ENCODE data around the gene FAM204A. TPM values are rescaled to one million over a fixed set of nuclear protein-coding genes. Genes with fewer than 3 reads are reported as not detected.

Gene FAM204A
- total RNA-seq, 1 donor from 2014 or later, result 60.2 TPM

- Mint-ChIP-seq H3K27me3 (ENCODE audit: low read depth, unreplicated experiment) (no peaks in the 10 kb centered on the region), H3K4me1 (ENCODE audit: low read depth, unreplicated experiment) (no peaks in the 10 kb centered on the region), H3K9me3 (ENCODE audit: unreplicated experiment) (no peaks in the 10 kb centered on the region), H3K36me3 (ENCODE audit: low read depth, unreplicated experiment) (peaks cover 5% of the 10 kb centered on the region), H3K27ac (ENCODE audit: unreplicated experiment) (no peak overlapping the region), H3K4me3 (ENCODE audit: unreplicated experiment) (no peak overlapping the region)
- Histone ChIP-seq H4K20me1 (ENCODE audit: insufficient read depth, low read length) (peaks cover 17% of the 10 kb centered on the region), H3K4me1 (ENCODE audit: insufficient read depth, low read length) (no peaks in the 10 kb centered on the region), H3K4me2 (ENCODE audit: low read length) (no peak overlapping the region), H3K9ac (ENCODE audit: low read length) (no peak overlapping the region), H3K4me3 (ENCODE audit: insufficient read depth, low read depth, low read length) (no peak overlapping the region), H2AFZ (ENCODE audit: low read depth, low read length) (no peak overlapping the region), H3K27ac (ENCODE audit: low read depth, low read length) (no peak overlapping the region), H3K9me3 (ENCODE audit: insufficient read depth, low read depth, low read length) (no peaks in the 10 kb centered on the region), H3K36me3 (ENCODE audit: insufficient read depth, low read length) (peaks cover 32% of the 10 kb centered on the region), H3K79me2 (ENCODE audit: insufficient read depth, low read length) (no peaks in the 10 kb centered on the region), H3K27me3 (ENCODE audit: insufficient read depth, low read length) (no peaks in the 10 kb centered on the region)
- TF ChIP-seq, protein P1, sequence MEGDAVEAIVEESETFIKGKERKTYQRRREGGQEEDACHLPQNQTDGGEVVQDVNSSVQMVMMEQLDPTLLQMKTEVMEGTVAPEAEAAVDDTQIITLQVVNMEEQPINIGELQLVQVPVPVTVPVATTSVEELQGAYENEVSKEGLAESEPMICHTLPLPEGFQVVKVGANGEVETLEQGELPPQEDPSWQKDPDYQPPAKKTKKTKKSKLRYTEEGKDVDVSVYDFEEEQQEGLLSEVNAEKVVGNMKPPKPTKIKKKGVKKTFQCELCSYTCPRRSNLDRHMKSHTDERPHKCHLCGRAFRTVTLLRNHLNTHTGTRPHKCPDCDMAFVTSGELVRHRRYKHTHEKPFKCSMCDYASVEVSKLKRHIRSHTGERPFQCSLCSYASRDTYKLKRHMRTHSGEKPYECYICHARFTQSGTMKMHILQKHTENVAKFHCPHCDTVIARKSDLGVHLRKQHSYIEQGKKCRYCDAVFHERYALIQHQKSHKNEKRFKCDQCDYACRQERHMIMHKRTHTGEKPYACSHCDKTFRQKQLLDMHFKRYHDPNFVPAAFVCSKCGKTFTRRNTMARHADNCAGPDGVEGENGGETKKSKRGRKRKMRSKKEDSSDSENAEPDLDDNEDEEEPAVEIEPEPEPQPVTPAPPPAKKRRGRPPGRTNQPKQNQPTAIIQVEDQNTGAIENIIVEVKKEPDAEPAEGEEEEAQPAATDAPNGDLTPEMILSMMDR (IDR thresholded peaks at IDR 0.05; ENCODE audit: insufficient read depth, low read depth, low read length), result no peak
- no peak for TF ChIP-seq EZH2 (IDR thresholded peaks at IDR 0.05; ENCODE audit: insufficient read depth, low read length)
- no peak for DNase-seq (ENCODE audit: low read depth)
- FAIRE-seq, result no peak
Observed at GRCh38 chr10:118330295-118331076, 11.6 kb downstream of the FAM204A start.

- Mint-ChIP-seq H3K27me3 (ENCODE audit: low read depth, unreplicated experiment) (no peaks in the 10 kb centered on the region), H3K4me1 (ENCODE audit: low read depth, unreplicated experiment) (no peaks in the 10 kb centered on the region), H3K4me3 (ENCODE audit: unreplicated experiment) (no peak overlapping the region), H3K36me3 (ENCODE audit: low read depth, unreplicated experiment) (peaks cover 3% of the 10 kb centered on the region), H3K27ac (ENCODE audit: unreplicated experiment) (no peak overlapping the region), H3K9me3 (ENCODE audit: unreplicated experiment) (no peaks in the 10 kb centered on the region)
- Histone ChIP-seq H3K27me3 (ENCODE audit: insufficient read depth, low read length) (no peaks in the 10 kb centered on the region), H3K9ac (ENCODE audit: low read length) (no peak overlapping the region), H4K20me1 (ENCODE audit: insufficient read depth, low read length) (peaks cover 3% of the 10 kb centered on the region), H2AFZ (ENCODE audit: low read depth, low read length) (no peak overlapping the region), H3K36me3 (ENCODE audit: insufficient read depth, low read length) (peaks cover 35% of the 10 kb centered on the region), H3K4me2 (ENCODE audit: low read length) (no peak overlapping the region), H3K9me3 (ENCODE audit: insufficient read depth, low read depth, low read length) (no peaks in the 10 kb centered on the region), H3K79me2 (ENCODE audit: insufficient read depth, low read length) (no peaks in the 10 kb centered on the region), H3K4me1 (ENCODE audit: insufficient read depth, low read length) (no peaks in the 10 kb centered on the region), H3K4me3 (ENCODE audit: insufficient read depth, low read depth, low read length) (no peak overlapping the region), H3K27ac (ENCODE audit: low read depth, low read length) (no peak overlapping the region)
- DNase-seq (ENCODE audit: low read depth), result no peak
- no peak for TF ChIP-seq EZH2 (IDR thresholded peaks at IDR 0.05; ENCODE audit: insufficient read depth, low read length)
- TF ChIP-seq, protein P1 (IDR thresholded peaks at IDR 0.05; ENCODE audit: insufficient read depth, low read depth, low read length), result no peak
- no peak for FAIRE-seq
Observed at GRCh38 chr10:118324140-118324539, 18.0 kb downstream of the FAM204A start.

Measured in astrocyte (in vitro differentiated cells and primary cell).